ENCODE results near the gene HINT2.

HINT2 gene

GRCh38 chr9:35795695-35796094, 19.1 kb downstream of the HINT2 start:
- no peaks in the 10 kb centered on the region for H3K4me1 ChIP-seq (ENCODE audit: control insufficient read depth, low read length)
- no peak overlapping the region for H3K4me3 ChIP-seq (ENCODE audit: low read length)
- no peaks in the 10 kb centered on the region for H3F3A ChIP-seq (ENCODE audit: control insufficient read depth, insufficient read depth)
- H3K9me3 ChIP-seq (ENCODE audit: control insufficient read depth, insufficient read depth, low read length): no peaks in the 10 kb centered on the region
- H3K79me2 ChIP-seq (ENCODE audit: control insufficient read depth, low read length): no peaks in the 10 kb centered on the region
- no peaks in the 10 kb centered on the region for H3K9me2 ChIP-seq (replicated peaks; ENCODE audit: control insufficient read depth, low read length)
- TF ChIP-seq CTCF (IDR thresholded peaks at IDR 0.05; ENCODE audit: low read depth, low read length, poor library complexity, severe bottlenecking) (no peak), EZH2phosphoT487 (IDR thresholded peaks at IDR 0.05; ENCODE audit: borderline replicate concordance, low read length) (no peak)
- no peak overlapping the region for H3K27ac ChIP-seq (ENCODE audit: low read depth, low read length)
- H3K27me3 ChIP-seq (ENCODE audit: control insufficient read depth, low read length): no peaks in the 10 kb centered on the region
- H3K36me3 ChIP-seq (ENCODE audit: control insufficient read depth, low read length): no peaks in the 10 kb centered on the region
- H4K20me1 ChIP-seq (ENCODE audit: control insufficient read depth, insufficient read depth, low read depth, low read length): no peaks in the 10 kb centered on the region
- H3K4me2 ChIP-seq (ENCODE audit: low read length): no peak overlapping the region

DNA sequence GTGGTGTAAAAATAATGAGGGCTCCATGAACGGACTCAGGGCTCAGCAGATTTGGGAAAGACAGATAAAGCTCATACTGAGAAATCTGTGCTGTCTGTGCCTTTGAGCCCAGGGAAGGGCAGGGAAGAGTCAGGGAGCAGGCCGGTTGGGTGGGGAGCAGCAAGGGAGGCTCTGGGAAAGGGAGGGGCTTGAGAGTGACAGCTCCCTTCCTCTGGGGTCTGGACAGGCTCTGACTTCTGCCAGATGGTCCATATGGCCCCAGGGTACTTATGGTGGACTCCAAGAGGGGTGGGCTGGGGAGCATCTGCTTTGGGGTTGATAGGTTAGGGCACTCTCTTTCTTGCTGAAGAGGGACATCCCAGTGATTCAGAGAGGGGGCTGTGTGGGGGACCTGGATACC, 21.4 kb downstream of the HINT2 start:
- no peak for TF ChIP-seq CTCF (IDR thresholded peaks at IDR 0.05; ENCODE audit: low read depth, low read length, poor library complexity, severe bottlenecking)
- H3K27ac ChIP-seq (ENCODE audit: low read depth, low read length): no peak overlapping the region
- no peaks in the 10 kb centered on the region for H3K79me2 ChIP-seq (ENCODE audit: control insufficient read depth, low read length)
- no peaks in the 10 kb centered on the region for H3K27me3 ChIP-seq (ENCODE audit: control insufficient read depth, low read length)
- H3K4me2 ChIP-seq (ENCODE audit: low read length): no peak overlapping the region
- H3K36me3 ChIP-seq (ENCODE audit: control insufficient read depth, low read length): no peaks in the 10 kb centered on the region
- H3K4me1 ChIP-seq (ENCODE audit: control insufficient read depth, low read length): no peaks in the 10 kb centered on the region
- no peaks in the 10 kb centered on the region for H3K9me2 ChIP-seq (replicated peaks; ENCODE audit: control insufficient read depth, low read length)
- H3K4me3 ChIP-seq (ENCODE audit: low read length): no peak overlapping the region
- H3K9me3 ChIP-seq (ENCODE audit: control insufficient read depth, insufficient read depth, low read length): no peaks in the 10 kb centered on the region
- H3F3A ChIP-seq (ENCODE audit: control insufficient read depth, insufficient read depth): no peaks in the 10 kb centered on the region
- no peaks in the 10 kb centered on the region for H4K20me1 ChIP-seq (ENCODE audit: control insufficient read depth, insufficient read depth, low read depth, low read length)

- H3K9me2 ChIP-seq (replicated peaks; ENCODE audit: control insufficient read depth, low read length): no peaks in the 10 kb centered on the region
- H3K4me3 ChIP-seq (ENCODE audit: low read length): no peak overlapping the region
- H3K27ac ChIP-seq (ENCODE audit: low read depth, low read length): no peak overlapping the region
- H3K4me2 ChIP-seq (ENCODE audit: low read length): no peak overlapping the region
- no peaks in the 10 kb centered on the region for H3K79me2 ChIP-seq (ENCODE audit: control insufficient read depth, low read length)
- H3K4me1 ChIP-seq (ENCODE audit: control insufficient read depth, low read length): no peaks in the 10 kb centered on the region
- H4K20me1 ChIP-seq (ENCODE audit: control insufficient read depth, insufficient read depth, low read depth, low read length): no peaks in the 10 kb centered on the region
- H3K27me3 ChIP-seq (ENCODE audit: control insufficient read depth, low read length): no peaks in the 10 kb centered on the region
- H3K36me3 ChIP-seq (ENCODE audit: control insufficient read depth, low read length): no peaks in the 10 kb centered on the region
- TF ChIP-seq CTCF (IDR thresholded peaks at IDR 0.05; ENCODE audit: low read depth, low read length, poor library complexity, severe bottlenecking) (no peak), EZH2phosphoT487 (IDR thresholded peaks at IDR 0.05; ENCODE audit: borderline replicate concordance, low read length) (no peak)
- no peaks in the 10 kb centered on the region for H3K9me3 ChIP-seq (ENCODE audit: control insufficient read depth, insufficient read depth, low read length)
- H3F3A ChIP-seq (ENCODE audit: control insufficient read depth, insufficient read depth): no peaks in the 10 kb centered on the region
These were observed 22.0 kb downstream of the HINT2 start for GRCh38 chr9:35792826-35793225.
